Measurements from ENCODE around the gene LARGE2.

LARGE2 gene

DNA sequence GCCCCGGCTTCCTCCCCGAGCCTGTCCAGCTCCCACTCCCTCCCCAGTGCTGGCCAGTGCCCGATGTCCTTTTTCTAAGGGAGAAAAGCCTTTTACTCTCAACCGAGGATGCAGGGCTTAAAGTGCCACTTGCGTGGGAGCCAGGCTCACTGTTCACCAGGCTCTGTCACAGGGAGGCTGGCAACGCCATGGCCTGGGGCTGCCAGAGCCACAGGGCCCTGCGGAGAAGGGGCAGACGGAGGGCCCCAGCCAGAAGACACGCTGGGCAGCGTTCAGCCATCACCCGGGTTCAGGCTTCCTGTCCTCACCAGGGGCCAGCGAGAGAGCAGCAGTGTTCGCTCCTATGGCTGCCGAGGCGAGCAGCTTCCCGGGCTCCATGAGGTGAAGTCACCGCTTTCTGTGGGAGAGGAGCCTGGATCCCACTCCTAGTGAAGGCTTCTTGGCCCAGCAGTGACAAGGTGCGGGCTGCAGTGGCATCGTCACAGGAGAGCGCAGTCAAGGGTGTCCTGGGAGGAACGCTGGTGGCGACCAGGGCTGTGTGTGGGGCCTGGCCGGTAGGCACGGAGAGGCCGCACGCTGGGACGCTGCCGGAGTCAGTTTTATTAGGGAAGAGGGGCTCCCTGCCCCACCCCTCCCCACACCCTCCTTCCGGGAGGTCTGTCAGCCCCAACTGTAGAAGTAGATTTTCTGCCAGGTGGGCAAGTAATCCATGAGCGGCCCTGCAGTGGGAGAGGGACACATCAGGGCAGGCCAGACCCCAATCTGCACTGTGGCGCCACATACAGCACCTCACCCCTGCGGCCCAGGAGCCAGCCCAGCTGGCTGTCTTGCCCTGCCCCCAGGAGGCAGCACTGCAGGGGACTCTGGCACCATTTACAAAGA lies 12.6 kb upstream of the LARGE2 start:
- no peak overlapping the region for H3K27ac ChIP-seq (ENCODE audit: low read length)
- H4K20me1 ChIP-seq (ENCODE audit: insufficient read depth, low read length) = peaks cover 8% of the 10 kb centered on the region; the same call in 1 of the 2 replicates
- H3K4me3 ChIP-seq (ENCODE audit: low read depth in 1 of 2, low read length in 2 of 2) = no peak overlapping the region
- no peaks in the 10 kb centered on the region for H3K27me3 ChIP-seq (ENCODE audit: insufficient read depth, low read length, poor library complexity)
- H3K79me2 ChIP-seq (ENCODE audit: insufficient read depth, low read length) = no peaks in the 10 kb centered on the region
- DNase-seq (no peak), ATAC-seq (ENCODE audit: insufficient read depth, low read depth) (no peak)
- H3K9me3 ChIP-seq (ENCODE audit: insufficient read depth, low read length, severe bottlenecking) = no peaks in the 10 kb centered on the region
- H3K4me2 ChIP-seq (ENCODE audit: insufficient read depth, low read length) = no peak overlapping the region
- no peaks in the 10 kb centered on the region for H3K4me1 ChIP-seq (ENCODE audit: insufficient read depth, low read length)
- peaks cover 44% of the 10 kb centered on the region for H3K36me3 ChIP-seq (ENCODE audit: insufficient read depth, low read length)
- no peak for TF ChIP-seq EZH2 (IDR thresholded peaks at IDR 0.05; ENCODE audit: borderline replicate concordance, low read depth, low read length, severe bottlenecking)
- TF ChIP-seq, protein P1, sequence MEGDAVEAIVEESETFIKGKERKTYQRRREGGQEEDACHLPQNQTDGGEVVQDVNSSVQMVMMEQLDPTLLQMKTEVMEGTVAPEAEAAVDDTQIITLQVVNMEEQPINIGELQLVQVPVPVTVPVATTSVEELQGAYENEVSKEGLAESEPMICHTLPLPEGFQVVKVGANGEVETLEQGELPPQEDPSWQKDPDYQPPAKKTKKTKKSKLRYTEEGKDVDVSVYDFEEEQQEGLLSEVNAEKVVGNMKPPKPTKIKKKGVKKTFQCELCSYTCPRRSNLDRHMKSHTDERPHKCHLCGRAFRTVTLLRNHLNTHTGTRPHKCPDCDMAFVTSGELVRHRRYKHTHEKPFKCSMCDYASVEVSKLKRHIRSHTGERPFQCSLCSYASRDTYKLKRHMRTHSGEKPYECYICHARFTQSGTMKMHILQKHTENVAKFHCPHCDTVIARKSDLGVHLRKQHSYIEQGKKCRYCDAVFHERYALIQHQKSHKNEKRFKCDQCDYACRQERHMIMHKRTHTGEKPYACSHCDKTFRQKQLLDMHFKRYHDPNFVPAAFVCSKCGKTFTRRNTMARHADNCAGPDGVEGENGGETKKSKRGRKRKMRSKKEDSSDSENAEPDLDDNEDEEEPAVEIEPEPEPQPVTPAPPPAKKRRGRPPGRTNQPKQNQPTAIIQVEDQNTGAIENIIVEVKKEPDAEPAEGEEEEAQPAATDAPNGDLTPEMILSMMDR (IDR thresholded peaks at IDR 0.05; ENCODE audit: borderline replicate concordance, extremely low read depth, low read length, poor library complexity, severe bottlenecking) = no peak
- no peak overlapping the region for H2AFZ ChIP-seq (ENCODE audit: low read depth, low read length)
- no peak overlapping the region for H3K9ac ChIP-seq (ENCODE audit: low read depth, low read length)

DNA sequence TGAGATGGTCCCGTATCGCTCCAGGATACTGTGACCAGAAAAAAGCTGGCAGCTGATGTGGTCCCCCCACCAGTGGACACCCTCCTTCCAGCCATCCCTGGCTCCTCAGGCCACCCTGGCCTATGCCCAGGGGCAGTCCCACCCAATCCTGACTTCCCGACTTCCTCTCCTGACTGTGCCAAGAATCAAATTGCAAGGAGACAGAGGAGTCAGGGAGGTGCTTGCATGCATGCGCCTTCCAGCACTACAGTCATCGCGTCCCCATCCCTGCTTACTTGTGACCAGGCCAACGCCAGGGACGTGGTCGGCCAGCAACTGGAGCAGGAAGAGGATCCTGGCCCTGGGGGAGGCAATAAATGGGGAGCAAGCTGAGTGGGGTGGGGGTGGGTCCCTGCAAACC lies 11.8 kb upstream of the LARGE2 start:
- Histone ChIP-seq H3K9ac (ENCODE audit: low read depth, low read length) (no peak overlapping the region), H4K20me1 (ENCODE audit: insufficient read depth, low read length) (peaks cover 14% of the 10 kb centered on the region; the same call in 1 of the 2 replicates), H3K27ac (ENCODE audit: low read length) (no peak overlapping the region), H3K79me2 (ENCODE audit: insufficient read depth, low read length) (peaks cover 4% of the 10 kb centered on the region; the same call in 1 of the 2 replicates), H2AFZ (ENCODE audit: low read depth, low read length) (no peak overlapping the region), H3K9me3 (ENCODE audit: insufficient read depth, low read length, severe bottlenecking) (no peaks in the 10 kb centered on the region), H3K27me3 (ENCODE audit: insufficient read depth, low read length, poor library complexity) (no peaks in the 10 kb centered on the region), H3K4me3 (ENCODE audit: low read depth in 1 of 2, low read length in 2 of 2) (no peak overlapping the region), H3K4me2 (ENCODE audit: insufficient read depth, low read length) (no peak overlapping the region), H3K36me3 (ENCODE audit: insufficient read depth, low read length) (peaks cover 52% of the 10 kb centered on the region), H3K4me1 (ENCODE audit: insufficient read depth, low read length) (peaks cover 3% of the 10 kb centered on the region)
- TF ChIP-seq, protein P1 (IDR thresholded peaks at IDR 0.05; ENCODE audit: borderline replicate concordance, extremely low read depth, low read length, poor library complexity, severe bottlenecking) = no peak
- TF ChIP-seq EZH2 (IDR thresholded peaks at IDR 0.05; ENCODE audit: borderline replicate concordance, low read depth, low read length, severe bottlenecking) = no peak
- DNase-seq = no peak
- no peak for ATAC-seq (ENCODE audit: insufficient read depth, low read depth)

DNA sequence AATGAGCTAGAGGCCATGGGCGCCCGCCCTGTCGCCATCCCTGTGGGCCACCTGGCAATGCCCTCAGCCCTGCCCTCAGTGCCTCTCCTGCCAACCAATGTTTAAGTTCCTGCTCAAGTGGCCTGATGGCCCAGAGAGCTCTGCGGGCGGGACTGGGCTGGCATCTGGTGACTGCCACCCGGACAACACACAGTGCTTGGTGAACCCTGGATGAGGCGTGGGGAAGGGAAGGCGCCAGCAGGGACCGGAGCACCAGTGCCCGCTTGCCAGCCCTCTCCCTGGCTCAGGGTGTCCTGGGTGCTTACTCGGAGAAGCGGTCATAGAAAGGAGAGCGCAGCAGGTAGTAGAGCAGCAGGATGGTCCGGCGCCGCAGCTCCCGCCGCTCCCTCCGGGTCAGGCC lies 8.9 kb upstream of the LARGE2 start:
- no peaks in the 10 kb centered on the region for H3K27me3 ChIP-seq (ENCODE audit: insufficient read depth, low read length, poor library complexity)
- no peaks in the 10 kb centered on the region for H3K9me3 ChIP-seq (ENCODE audit: insufficient read depth, low read length, severe bottlenecking)
- peaks cover 17% of the 10 kb centered on the region for H4K20me1 ChIP-seq (ENCODE audit: insufficient read depth, low read length)
- DNase-seq (no peak), ATAC-seq (ENCODE audit: insufficient read depth, low read depth) (no peak)
- TF ChIP-seq, protein P1 (IDR thresholded peaks at IDR 0.05; ENCODE audit: borderline replicate concordance, extremely low read depth, low read length, poor library complexity, severe bottlenecking) = no peak
- H3K4me3 ChIP-seq (ENCODE audit: low read depth in 1 of 2, low read length in 2 of 2) = no peak overlapping the region
- peaks cover 21% of the 10 kb centered on the region for H3K79me2 ChIP-seq (ENCODE audit: insufficient read depth, low read length)
- peaks cover 59% of the 10 kb centered on the region for H3K36me3 ChIP-seq (ENCODE audit: insufficient read depth, low read length)
- no peak overlapping the region for H2AFZ ChIP-seq (ENCODE audit: low read depth, low read length)
- no peak overlapping the region for H3K4me2 ChIP-seq (ENCODE audit: insufficient read depth, low read length)
- no peak overlapping the region for H3K27ac ChIP-seq (ENCODE audit: low read length)
- H3K9ac ChIP-seq (ENCODE audit: low read depth, low read length) = no peak overlapping the region
- H3K4me1 ChIP-seq (ENCODE audit: insufficient read depth, low read length) = peaks cover 23% of the 10 kb centered on the region

All from DND-41 (cell line).